Muscle of leg (tissue), 11 donors: ENCODE results near the gene TPST1. TPM values are rescaled to one million over a fixed set of nuclear protein-coding genes. Genes with fewer than 3 reads are reported as not detected.
A peak's percentile ranks its signal among the peaks of the same experiment; 100 is the strongest.

Experiments
- DNase-seq: peaks from one replicate; pipeline ENCODE4 v3.0.0; 2013
- H3K27ac ChIP-seq: one replicate; pipeline ENCODE4 v1.5.1; 2013; ENCODE audit warnings: mild to moderate bottlenecking, low read length, control low read depth
- H3K27me3 ChIP-seq: one replicate; pipeline ENCODE4 v1.6.1; 2013; ENCODE audit warnings: low read length; ENCODE audit not compliant: control insufficient read depth, insufficient read depth
- H3K36me3 ChIP-seq: one replicate; pipeline ENCODE4 v1.6.1; 2013; ENCODE audit warnings: low read length; ENCODE audit not compliant: control insufficient read depth, insufficient read depth
- H3K4me1 ChIP-seq: one replicate; pipeline ENCODE4 v1.6.1; 2013; ENCODE audit warnings: low read length; ENCODE audit not compliant: control insufficient read depth, insufficient read depth
- H3K4me3 ChIP-seq: one replicate; pipeline ENCODE4 v1.5.1; 2013; ENCODE audit warnings: low read length, control low read depth
- H3K9me3 ChIP-seq: replicated peaks from 2 replicates; pipeline ENCODE4 v1.6.1; 2013; ENCODE audit warnings: low read depth, low read length; ENCODE audit not compliant: control insufficient read depth
- WGBS: methylation state at CpG from one replicate; pipeline ENCODE4 v1.1.5; 2013; ENCODE audit warnings: missing lambda C conversion rate; ENCODE audit not compliant: insufficient coverage; 5-methylcytosine and 5-hydroxymethylcytosine counted together
- polyA plus RNA-seq, 8 donors: library from polyadenylated mRNA; unstranded; fragments of 120-200 nt; gene quantifications; one replicate each; pipeline versions ENCODE4 v1.2.1 to v1.2.3, GENCODE V29; 2013; ENCODE audit warnings: inconsistent platforms in 1 of 8, low replicate concordance in 1 of 8; ENCODE audit not compliant: insufficient read length in 8 of 8, insufficient read depth in 1 of 8
- total RNA-seq: library from RNA; stranded (reverse); fragments of 120-200 nt; gene quantifications from one replicate; pipeline ENCODE4 v1.2.4, GENCODE V29; 2013

Gene TPST1
- total and polyA plus RNA-seq, 9 donors, result 11.2 to 39.6 (median 16.3) TPM

- H3K9me3 ChIP-seq, result no peaks in the 10 kb centered on the region
- H3K36me3 ChIP-seq, result peaks cover 2% of the 10 kb centered on the region
- no peak for DNase-seq
- WGBS, result 80% methylated on average over 3 of the region's 3 CpGs
- H3K27ac ChIP-seq, result no peak overlapping the region
- no peaks in the 10 kb centered on the region for H3K4me1 ChIP-seq
- no peaks in the 10 kb centered on the region for H3K27me3 ChIP-seq
- no peak overlapping the region for H3K4me3 ChIP-seq
Observed at GRCh38 chr7:66250711-66251110, 45.6 kb downstream of the TPST1 start.

DNA sequence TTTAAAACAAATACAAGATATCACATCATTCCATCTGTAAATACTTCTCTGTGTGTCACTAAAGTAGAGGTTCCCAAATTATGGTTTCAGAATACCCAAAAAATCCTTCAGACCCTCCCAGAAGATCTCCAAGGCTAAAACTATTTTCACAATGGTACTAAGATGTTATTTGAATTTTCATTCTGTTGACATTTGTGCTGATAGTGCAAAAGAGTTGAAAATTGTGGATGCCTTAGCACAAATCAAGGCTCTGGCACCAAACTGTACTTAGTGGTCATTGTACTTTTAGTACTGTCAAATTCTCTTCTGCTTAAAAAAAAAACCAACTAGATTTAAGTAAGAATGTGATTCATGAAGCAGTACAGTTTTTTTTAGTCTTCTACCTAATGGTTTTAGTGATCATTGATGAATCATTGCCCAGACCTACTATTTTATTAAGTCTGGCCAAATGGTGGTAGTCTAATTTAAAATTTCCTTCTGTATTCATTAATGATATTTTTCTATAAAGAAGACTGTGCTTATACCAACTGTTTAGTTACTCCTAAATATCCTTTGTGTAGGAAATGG, 50.5 kb downstream of the TPST1 start:
- no peaks in the 10 kb centered on the region for H3K27me3 ChIP-seq
- no peak overlapping the region for H3K4me3 ChIP-seq
- no peak overlapping the region for H3K27ac ChIP-seq
- no peak for DNase-seq
- no peaks in the 10 kb centered on the region for H3K4me1 ChIP-seq
- no peaks in the 10 kb centered on the region for H3K36me3 ChIP-seq
- H3K9me3 ChIP-seq, result no peaks in the 10 kb centered on the region

- no CpG with 5 or more reads among the region's 1 CpG for WGBS
- no peak overlapping the region for H3K27ac ChIP-seq
Observed at GRCh38 chr7:66256281-66256680, 51.1 kb downstream of the TPST1 start.

GRCh38 chr7:66257481-66257880, 52.3 kb downstream of the TPST1 start:
- Histone ChIP-seq H3K36me3 (no peaks in the 10 kb centered on the region), H3K27me3 (no peaks in the 10 kb centered on the region), H3K4me3 (no peak overlapping the region), H3K4me1 (no peaks in the 10 kb centered on the region), H3K9me3 (no peaks in the 10 kb centered on the region), H3K27ac (no peak overlapping the region)
- no peak for DNase-seq
- no CpG with 5 or more reads among the region's 4 CpGs for WGBS

More at GRCh38 chr7:66256281-66256680, 51.1 kb downstream of the TPST1 start:
- no peak for DNase-seq
- H3K9me3 ChIP-seq, result no peaks in the 10 kb centered on the region
- no peaks in the 10 kb centered on the region for H3K4me1 ChIP-seq
- H3K36me3 ChIP-seq, result no peaks in the 10 kb centered on the region
- no peak overlapping the region for H3K4me3 ChIP-seq
- no peaks in the 10 kb centered on the region for H3K27me3 ChIP-seq

DNA sequence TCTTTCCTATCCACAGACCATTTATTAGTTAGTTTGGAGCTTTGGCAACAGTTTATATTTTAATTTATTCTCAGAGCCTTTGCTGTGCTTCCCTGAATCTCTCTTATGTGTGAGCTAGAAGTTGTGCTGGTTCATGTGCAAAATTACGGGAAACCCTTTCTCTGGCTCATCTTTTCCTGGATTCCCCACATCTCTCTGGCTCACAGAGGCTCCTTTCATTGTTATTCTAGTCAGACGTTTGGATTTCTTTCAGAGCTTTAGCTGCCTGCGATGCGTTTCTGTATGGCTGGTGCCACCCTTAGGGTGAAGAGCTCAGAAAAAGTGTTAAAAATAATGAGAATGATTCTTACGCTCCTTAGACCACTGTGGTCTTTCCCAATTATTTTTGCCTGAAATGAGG, 53.3 kb downstream of the TPST1 start:
- WGBS, result 26% methylated on average over 3 of the region's 5 CpGs
- H3K36me3 ChIP-seq, result no peaks in the 10 kb centered on the region
- H3K4me1 ChIP-seq, result no peaks in the 10 kb centered on the region
- H3K9me3 ChIP-seq, result no peaks in the 10 kb centered on the region
- no peak overlapping the region for H3K27ac ChIP-seq
- H3K27me3 ChIP-seq, result no peaks in the 10 kb centered on the region
- DNase-seq, result peak; percentile 68
- no peak overlapping the region for H3K4me3 ChIP-seq

DNA sequence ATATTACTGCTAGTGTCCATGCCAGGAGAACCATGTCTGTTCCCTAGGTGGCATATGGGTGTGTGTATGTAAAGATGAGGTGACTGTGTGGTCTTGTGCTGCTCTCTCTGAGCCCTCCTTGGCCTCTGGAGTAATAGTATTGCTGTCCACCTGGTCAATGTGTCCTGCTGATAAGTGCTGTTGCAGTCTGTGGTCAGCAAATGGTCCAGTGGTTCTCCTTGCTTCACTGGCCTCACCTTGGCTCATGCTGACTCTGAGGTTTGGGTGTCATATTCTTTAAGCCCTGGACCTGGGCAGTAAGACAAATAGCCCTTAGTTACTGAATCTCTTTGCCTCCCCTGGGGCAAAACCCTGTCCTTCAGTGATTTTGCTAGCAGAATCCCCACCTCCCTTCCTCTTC, 56.8 kb downstream of the TPST1 start:
- Histone ChIP-seq H3K4me3 (no peak overlapping the region), H3K4me1 (no peaks in the 10 kb centered on the region), H3K36me3 (no peaks in the 10 kb centered on the region), H3K27ac (no peak overlapping the region), H3K9me3 (peaks cover 16% of the 10 kb centered on the region), H3K27me3 (no peaks in the 10 kb centered on the region)
- DNase-seq, result no peak

GRCh38 chr7:66263936-66264335, 58.8 kb downstream of the TPST1 start:
- no peak for DNase-seq
- H3K4me3 ChIP-seq, result no peak overlapping the region
- no peaks in the 10 kb centered on the region for H3K4me1 ChIP-seq
- H3K36me3 ChIP-seq, result no peaks in the 10 kb centered on the region
- no peaks in the 10 kb centered on the region for H3K27me3 ChIP-seq
- H3K27ac ChIP-seq, result no peak overlapping the region
- H3K9me3 ChIP-seq, result peaks cover 16% of the 10 kb centered on the region
- WGBS, result no CpG with 5 or more reads among the region's 1 CpG

- DNase-seq, result peak; percentile 15
- Histone ChIP-seq H3K36me3 (no peaks in the 10 kb centered on the region), H3K27me3 (no peaks in the 10 kb centered on the region), H3K4me1 (no peaks in the 10 kb centered on the region), H3K9me3 (peaks cover 16% of the 10 kb centered on the region), H3K27ac (no peak overlapping the region), H3K4me3 (no peak overlapping the region)
- no CpG with 5 or more reads among the region's 1 CpG for WGBS
Observed at GRCh38 chr7:66265566-66265965, 60.4 kb downstream of the TPST1 start.

DNA sequence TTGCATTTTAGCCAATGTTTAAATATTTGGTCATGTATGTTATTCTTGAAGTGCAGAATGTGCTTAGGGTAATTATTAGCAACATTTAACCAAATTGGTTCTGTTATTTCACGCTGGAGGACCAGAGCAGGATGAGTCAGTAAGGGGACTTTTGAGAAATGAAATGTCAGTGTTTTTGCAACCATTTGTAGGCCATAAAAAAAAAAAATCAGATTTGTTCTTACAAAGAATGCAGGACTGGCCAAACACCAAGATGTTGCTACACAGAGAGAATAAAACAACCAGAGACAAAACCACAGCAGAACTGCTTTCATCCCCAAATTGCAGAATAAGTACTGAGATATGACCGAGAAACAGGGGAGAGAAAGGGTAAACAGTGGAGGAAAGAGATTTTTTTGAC, 62.1 kb downstream of the TPST1 start:
- peak; percentile 83 for DNase-seq
- no peaks in the 10 kb centered on the region for H3K36me3 ChIP-seq
- WGBS, result no CpG with 5 or more reads among the region's 2 CpGs
- H3K4me1 ChIP-seq, result no peaks in the 10 kb centered on the region
- peaks cover 16% of the 10 kb centered on the region for H3K9me3 ChIP-seq
- H3K4me3 ChIP-seq, result no peak overlapping the region
- H3K27me3 ChIP-seq, result no peaks in the 10 kb centered on the region
- H3K27ac ChIP-seq, result no peak overlapping the region

GRCh38 chr7:66269978-66270377, 64.8 kb downstream of the TPST1 start:
- DNase-seq, result no peak
- WGBS, result no CpG with 5 or more reads among the region's 1 CpG

DNA sequence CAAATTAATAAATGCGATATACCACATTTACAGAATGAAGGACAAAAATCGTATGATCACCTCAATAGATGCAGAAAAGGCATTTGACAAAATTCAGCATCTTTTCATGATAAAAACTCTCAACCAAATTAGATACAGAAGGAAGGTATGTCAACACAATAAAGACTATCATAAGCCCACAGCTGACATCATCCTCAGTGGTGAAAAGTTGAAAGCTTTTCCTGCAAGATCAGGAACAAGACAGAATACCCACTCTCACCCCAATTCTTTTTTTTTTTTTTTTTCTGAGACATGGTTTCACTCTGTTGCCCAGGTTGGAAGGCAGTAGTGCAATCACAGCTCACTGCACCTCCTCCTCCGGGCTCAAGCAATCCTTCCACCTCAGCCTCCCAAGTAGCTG, 67.2 kb downstream of the TPST1 start:
- DNase-seq, result no peak
- Histone ChIP-seq H3K9me3 (peaks cover 3% of the 10 kb centered on the region), H3K4me3 (no peak overlapping the region), H3K27me3 (no peaks in the 10 kb centered on the region), H3K4me1 (no peaks in the 10 kb centered on the region), H3K27ac (no peak overlapping the region), H3K36me3 (no peaks in the 10 kb centered on the region)
- no CpG with 5 or more reads among the region's 3 CpGs for WGBS

More at GRCh38 chr7:66269978-66270377, 64.8 kb downstream of the TPST1 start:
- H3K4me1 ChIP-seq, result no peaks in the 10 kb centered on the region
- no peak overlapping the region for H3K27ac ChIP-seq
- H3K36me3 ChIP-seq, result no peaks in the 10 kb centered on the region
- H3K9me3 ChIP-seq, result peaks cover 13% of the 10 kb centered on the region
- H3K4me3 ChIP-seq, result no peak overlapping the region
- no peaks in the 10 kb centered on the region for H3K27me3 ChIP-seq
